BLaER1 (cell line): Measurements from ENCODE around the gene MTCP1.

Experiments used
- H3K27ac ChIP-seq: shearing (Covaris generic); formaldehyde crosslinking; 2 replicates; pipeline ENCODE4 v1.8.1; 2022
- H3K27me3 ChIP-seq: shearing (Covaris generic); formaldehyde crosslinking; 2 replicates; pipeline ENCODE4 v1.8.1; 2022
- H3K36me3 ChIP-seq: shearing (Covaris generic); formaldehyde crosslinking; 2 replicates; pipeline ENCODE4 v1.8.1; 2022
- H3K4me1 ChIP-seq: shearing (Covaris generic); formaldehyde crosslinking; 2 replicates; pipeline ENCODE4 v1.8.1; 2022
- H3K4me2 ChIP-seq: shearing (Covaris generic); formaldehyde crosslinking; 2 replicates; pipeline ENCODE4 v1.8.1; 2022
- H3K4me3 ChIP-seq: shearing (Covaris generic); formaldehyde crosslinking; 2 replicates; pipeline ENCODE4 v1.8.1; 2022
- H3K9ac ChIP-seq: shearing (Covaris generic); formaldehyde crosslinking; 2 replicates; pipeline ENCODE4 v1.8.1; 2022
- H3K9me3 ChIP-seq: shearing (Covaris generic); formaldehyde crosslinking; 2 replicates; pipeline ENCODE4 v1.8.1; 2022
- H4K20me1 ChIP-seq: shearing (Covaris generic); formaldehyde crosslinking; 2 replicates; pipeline ENCODE4 v1.8.1; 2022
- Cebpa-rat ChIP-seq: shearing (Covaris generic); IDR thresholded peaks from 2 replicates; pipeline ENCODE4 v1.8.1; 2022

Gene MTCP1

DNA sequence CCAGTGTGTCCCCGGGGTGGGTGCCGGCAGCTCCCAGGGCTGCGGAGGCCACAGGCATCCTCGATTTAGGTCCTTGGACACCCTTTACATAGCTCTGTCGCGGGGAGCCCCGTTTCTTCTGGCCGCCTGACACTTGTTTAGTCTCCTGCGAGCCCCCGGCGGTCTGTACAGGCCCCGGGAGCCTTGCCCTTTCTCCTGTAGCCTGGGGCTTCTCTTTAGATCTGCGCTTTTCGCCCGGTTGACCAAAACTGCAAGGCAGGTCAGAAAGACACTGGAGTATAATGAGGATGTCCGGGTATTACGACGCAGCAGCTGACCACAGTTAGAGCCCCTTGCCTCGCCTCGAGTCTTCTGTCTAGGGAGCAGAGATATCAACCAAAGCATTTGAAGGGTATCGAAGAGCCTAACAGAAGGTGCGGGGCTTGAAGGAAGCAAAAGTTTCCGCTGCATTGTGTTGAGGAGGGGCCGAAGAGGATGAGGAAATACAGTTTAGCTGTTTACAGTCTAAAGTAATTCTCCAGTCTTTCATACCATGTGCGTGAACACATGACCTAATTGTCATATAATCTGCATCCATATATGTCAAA is 851 bp upstream of the MTCP1 start:
- Histone ChIP-seq H3K36me3 (peaks cover 16% of the 10 kb centered on the region), H3K4me1 (peaks cover 27% of the 10 kb centered on the region), H3K9me3 (no peaks in the 10 kb centered on the region), H3K27ac (peak overlapping the region; percentile 77), H3K4me3 (peak overlapping the region; percentile 77), H3K9ac (peak overlapping the region; percentile 86), H3K27me3 (peaks cover 75% of the 10 kb centered on the region), H3K4me2 (peak overlapping the region; percentile 42), H4K20me1 (0 out of 2 replicates have a peak, but pooled peaks cover 19% of the 10 kb centered on the region)
- no peak for TF ChIP-seq Cebpa-rat

- no peak for TF ChIP-seq Cebpa-rat
- peak overlapping the region; percentile 80 for H3K9ac ChIP-seq
- peaks cover 27% of the 10 kb centered on the region for H3K4me1 ChIP-seq
- H3K4me2 ChIP-seq: peak overlapping the region; percentile 61
- no peaks in the 10 kb centered on the region for H3K9me3 ChIP-seq
- 0 out of 2 replicates have a peak, but pooled peaks cover 19% of the 10 kb centered on the region for H4K20me1 ChIP-seq
- peaks cover 4% of the 10 kb centered on the region; the same call in 1 of the 2 replicates for H3K36me3 ChIP-seq
- peak overlapping the region; percentile 71 for H3K27ac ChIP-seq
- peaks cover 75% of the 10 kb centered on the region for H3K27me3 ChIP-seq
- H3K4me3 ChIP-seq: peak overlapping the region; percentile 77
Measured at GRCh38 chrX:155070663-155070974, 317 bp downstream of the MTCP1 start.

DNA sequence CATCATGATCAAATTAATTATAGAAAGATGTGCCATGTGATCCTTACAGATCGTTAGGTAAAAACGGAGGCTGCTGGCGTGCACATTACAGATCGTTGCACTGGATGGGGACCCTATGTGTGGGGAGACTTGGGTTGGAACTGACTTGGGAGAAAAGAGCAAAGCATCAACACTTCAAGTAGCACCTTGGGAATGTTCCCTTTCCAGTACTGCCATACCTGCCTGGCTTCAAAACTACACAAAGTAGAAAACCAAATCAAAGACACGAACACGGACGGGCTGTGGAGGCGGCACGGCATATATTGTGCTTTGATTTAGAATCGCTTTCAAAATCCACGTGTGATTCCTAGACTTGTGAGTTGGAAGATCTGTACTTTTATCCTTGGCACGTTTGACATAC is 898 bp downstream of the MTCP1 start:
- Histone ChIP-seq H3K9ac (peak overlapping the region; percentile 80), H3K9me3 (no peaks in the 10 kb centered on the region), H4K20me1 (0 out of 2 replicates have a peak, but pooled peaks cover 14% of the 10 kb centered on the region), H3K4me3 (peak overlapping the region; percentile 77), H3K4me1 (peaks cover 27% of the 10 kb centered on the region), H3K36me3 (peaks cover 4% of the 10 kb centered on the region; the same call in 1 of the 2 replicates), H3K4me2 (peak overlapping the region; percentile 61), H3K27me3 (peaks cover 75% of the 10 kb centered on the region), H3K27ac (peak overlapping the region; percentile 71; the same call in 1 of the 2 replicates)
- TF ChIP-seq Cebpa-rat: no peak

DNA sequence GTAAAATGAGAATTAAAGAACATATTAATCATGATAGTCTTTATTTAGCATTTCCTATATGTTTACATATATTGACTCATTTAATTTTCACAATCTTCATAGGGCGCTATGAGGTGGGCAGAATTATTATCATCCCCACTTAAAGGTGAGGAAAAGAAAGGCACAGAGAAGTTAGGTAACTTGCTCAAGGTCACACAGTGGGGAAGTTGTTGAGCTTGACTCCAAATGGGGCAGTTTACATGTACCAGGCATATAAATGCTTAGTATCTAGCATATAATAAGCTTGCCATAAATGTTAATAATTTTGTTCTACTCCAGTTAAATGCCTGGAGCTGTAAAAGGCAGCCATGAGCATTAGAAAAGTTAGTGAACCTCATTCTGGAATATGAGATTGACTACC is 1.5 kb downstream of the MTCP1 start:
- H3K4me3 ChIP-seq: peak overlapping the region; percentile 77
- no peak for TF ChIP-seq Cebpa-rat
- H4K20me1 ChIP-seq: 0 out of 2 replicates have a peak, but pooled peaks cover 12% of the 10 kb centered on the region
- H3K4me2 ChIP-seq: peak overlapping the region; percentile 61
- no peaks in the 10 kb centered on the region for H3K9me3 ChIP-seq
- peaks cover 27% of the 10 kb centered on the region for H3K4me1 ChIP-seq
- H3K27ac ChIP-seq: no peak overlapping the region
- peaks cover 4% of the 10 kb centered on the region; the same call in 1 of the 2 replicates for H3K36me3 ChIP-seq
- H3K9ac ChIP-seq: no peak overlapping the region; the same call in 1 of the 2 replicates
- H3K27me3 ChIP-seq: peaks cover 79% of the 10 kb centered on the region

DNA sequence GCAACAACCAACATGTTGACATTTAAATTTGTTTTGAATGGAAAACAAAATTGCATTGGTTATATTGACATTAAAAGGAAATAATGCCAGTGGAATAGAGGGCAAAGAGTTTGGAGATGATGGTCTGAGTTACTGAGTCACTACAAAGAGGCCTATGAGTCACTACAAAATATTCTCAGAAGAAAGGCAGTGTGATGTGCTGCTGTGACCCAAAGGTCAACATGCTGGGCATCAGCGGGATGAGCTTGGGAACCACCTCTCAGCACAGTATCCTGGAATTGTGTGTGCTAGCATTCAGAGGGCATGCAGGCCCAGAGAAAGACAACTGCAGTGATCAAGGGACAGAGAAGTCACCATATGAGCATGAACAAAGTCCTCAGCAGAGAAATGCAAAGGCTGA is 2.8 kb downstream of the MTCP1 start:
- Histone ChIP-seq H3K9me3 (no peaks in the 10 kb centered on the region), H3K4me3 (no peak overlapping the region), H3K27me3 (peaks cover 78% of the 10 kb centered on the region), H3K4me2 (no peak overlapping the region), H4K20me1 (0 out of 2 replicates have a peak, but pooled peaks cover 12% of the 10 kb centered on the region), H3K27ac (no peak overlapping the region), H3K4me1 (peaks cover 19% of the 10 kb centered on the region), H3K36me3 (no peaks in the 10 kb centered on the region), H3K9ac (no peak overlapping the region)
- no peak for TF ChIP-seq Cebpa-rat

- Histone ChIP-seq H3K27me3 (peaks cover 96% of the 10 kb centered on the region), H3K27ac (no peak overlapping the region), H3K4me3 (no peak overlapping the region), H4K20me1 (0 out of 2 replicates have a peak, but pooled peaks cover 12% of the 10 kb centered on the region), H3K9ac (no peak overlapping the region), H3K4me1 (peaks cover 9% of the 10 kb centered on the region), H3K4me2 (no peak overlapping the region), H3K36me3 (peaks cover 5% of the 10 kb centered on the region; the same call in 1 of the 2 replicates), H3K9me3 (no peaks in the 10 kb centered on the region)
- TF ChIP-seq Cebpa-rat: no peak
Measured at GRCh38 chrX:155065035-155065734, 5.8 kb downstream of the MTCP1 start.

DNA sequence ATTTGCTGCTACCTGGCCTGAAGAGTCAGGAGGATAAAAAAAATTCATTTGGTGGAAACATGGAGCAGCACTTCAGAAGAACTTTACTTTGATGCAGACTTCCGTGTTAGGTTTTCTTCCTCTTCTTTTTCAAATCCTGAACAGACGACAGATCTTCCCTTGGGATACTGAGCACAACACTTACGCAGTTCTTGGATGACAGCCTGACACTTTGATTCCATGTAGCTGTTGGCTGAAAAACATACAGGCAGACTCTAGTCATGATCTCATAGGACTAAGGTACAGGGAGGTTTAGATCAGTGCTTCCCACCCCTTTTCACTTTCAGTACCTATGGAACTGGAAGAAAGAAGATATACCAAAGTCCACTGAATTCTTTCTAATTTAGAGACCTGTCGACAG is 9.2 kb downstream of the MTCP1 start:
- TF ChIP-seq Cebpa-rat: no peak
- H3K27me3 ChIP-seq: peaks cover 97% of the 10 kb centered on the region
- H3K4me2 ChIP-seq: no peak overlapping the region

DNA sequence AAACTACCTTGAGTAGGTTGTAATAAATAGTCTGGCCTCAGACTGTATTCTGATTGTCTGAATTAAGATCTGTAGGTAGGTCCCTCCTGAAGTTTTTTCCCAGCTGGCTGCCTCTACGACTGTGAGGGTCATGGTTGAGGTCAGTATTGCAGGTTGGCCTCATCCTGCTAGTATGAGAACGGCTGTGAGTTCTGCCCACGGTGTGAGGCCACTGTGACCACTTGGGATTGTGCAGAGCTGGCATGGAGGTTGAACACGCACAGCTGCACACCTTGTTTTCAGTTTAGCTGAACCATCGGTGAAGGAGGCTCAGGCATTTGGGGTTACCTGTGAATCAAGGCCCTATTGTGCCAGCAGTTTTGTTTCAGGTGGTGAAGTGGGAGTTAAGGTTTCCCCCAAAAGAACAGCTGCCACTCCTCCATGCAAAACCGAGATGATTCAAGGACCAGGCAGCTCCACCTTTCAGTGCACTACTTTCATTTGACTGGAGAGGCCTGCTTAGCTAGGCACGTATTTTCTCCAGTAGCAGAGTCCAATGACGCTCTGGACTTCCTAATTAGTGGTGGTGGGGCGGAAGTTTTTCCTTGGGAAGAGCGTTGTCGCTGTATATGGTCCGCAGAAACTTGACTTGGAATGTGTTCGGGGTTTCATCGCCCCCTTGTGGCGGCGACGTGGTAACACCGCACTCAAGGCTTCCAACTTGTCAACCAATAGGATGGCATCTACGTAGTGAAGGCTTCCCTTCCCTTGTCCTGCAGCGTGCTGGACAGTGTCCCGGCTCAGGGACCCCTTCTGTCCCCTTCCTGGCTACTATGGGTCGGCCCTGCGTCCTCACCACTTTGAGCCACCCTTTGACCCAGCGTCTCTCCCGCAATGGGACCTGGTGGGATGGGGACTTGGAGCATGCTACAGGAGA is 13.8 kb downstream of the MTCP1 start:
- Histone ChIP-seq H3K27me3 (peaks cover 89% of the 10 kb centered on the region), H4K20me1 (peaks cover 20% of the 10 kb centered on the region; the same call in 1 of the 2 replicates), H3K9me3 (no peaks in the 10 kb centered on the region), H3K27ac (no peak overlapping the region), H3K36me3 (peaks cover 45% of the 10 kb centered on the region), H3K4me3 (no peak overlapping the region), H3K4me2 (no peak overlapping the region), H3K4me1 (no peaks in the 10 kb centered on the region), H3K9ac (no peak overlapping the region)
- TF ChIP-seq Cebpa-rat: no peak

More for the DNA sequence above, 9.2 kb downstream of the MTCP1 start:
- Histone ChIP-seq H3K4me3 (no peak overlapping the region), H3K9me3 (no peaks in the 10 kb centered on the region), H3K4me1 (no peaks in the 10 kb centered on the region), H3K27ac (no peak overlapping the region), H3K36me3 (peaks cover 19% of the 10 kb centered on the region), H4K20me1 (peaks cover 20% of the 10 kb centered on the region; the same call in 1 of the 2 replicates), H3K9ac (no peak overlapping the region)

DNA sequence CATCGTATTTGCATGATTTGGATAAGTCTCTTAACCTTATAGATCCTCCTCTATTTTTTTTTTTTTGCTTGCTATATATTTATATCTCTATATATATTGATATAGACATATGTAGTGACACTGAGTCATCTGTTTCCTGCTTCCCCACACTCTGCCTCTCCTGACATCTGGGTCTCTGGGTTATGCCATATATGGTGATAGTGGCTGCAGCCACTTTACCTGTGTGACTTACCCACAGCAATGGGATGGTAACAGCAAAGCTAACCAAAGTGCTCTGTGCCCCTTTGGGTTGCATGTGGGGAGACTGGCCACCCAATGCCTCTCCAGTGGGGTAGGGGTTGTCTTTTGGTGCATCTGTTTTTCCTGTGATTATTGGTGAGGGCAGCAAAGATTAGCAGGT is 14.5 kb downstream of the MTCP1 start:
- Histone ChIP-seq H3K27me3 (peaks cover 90% of the 10 kb centered on the region), H3K36me3 (peaks cover 51% of the 10 kb centered on the region), H3K9ac (no peak overlapping the region), H3K27ac (no peak overlapping the region), H4K20me1 (peaks cover 25% of the 10 kb centered on the region; the same call in 1 of the 2 replicates), H3K4me2 (no peak overlapping the region), H3K4me3 (no peak overlapping the region), H3K9me3 (no peaks in the 10 kb centered on the region), H3K4me1 (no peaks in the 10 kb centered on the region)
- TF ChIP-seq Cebpa-rat: no peak
